ENCODE results near the gene PLCD4. TPM values are rescaled to one million over a fixed set of nuclear protein-coding genes. Genes with fewer than 3 reads are reported as not detected.

Gene PLCD4
- polyA plus RNA-seq, 2 donors = 4.3 to 5.4 TPM

- WGBS, 2 donors = 73 to 75% methylated on average over 3 of the region's 3 CpGs
- H3K9me3 ChIP-seq (ENCODE audit: control insufficient read depth in 2 of 2, insufficient read depth in 1 of 2, low read depth in 1 of 2, low read length in 1 of 2) = no peaks in the 10 kb centered on the region
- no peaks in the 10 kb centered on the region for H3K27me3 ChIP-seq (ENCODE audit: control insufficient read depth in 1 of 2, insufficient read depth in 2 of 2, low read length in 2 of 2)
- H3K4me3 ChIP-seq (ENCODE audit: low read depth in 1 of 2, low read length in 2 of 2) = no peak overlapping the region
- H3K4me1 ChIP-seq (ENCODE audit: control insufficient read depth in 2 of 2, insufficient read depth in 2 of 2, low read length in 1 of 2) = no peaks in the 10 kb centered on the region
- peaks cover 4 to 10% of the 10 kb centered on the region in 2 donors for H3K36me3 ChIP-seq (ENCODE audit: control insufficient read depth in 2 of 2, insufficient read depth in 2 of 2, low read length in 1 of 2)
- H3K27ac ChIP-seq (ENCODE audit: low read depth in 2 of 2, low read length in 1 of 2) = no peak overlapping the region
Observed at GRCh38 chr2:218680061-218680460, 72.4 kb downstream of the PLCD4 start.

Other genes starting within 250 kb of the PLCD4 start
- 1 to 10 TPM; 1.1 to 1.5 TPM for gene SLC11A1, start 225.6 kb upstream of the PLCD4 start, polyA plus RNA-seq
- 10 to 100 TPM; 59.1 to 76.9 TPM for gene CTDSP1, start 208.0 kb upstream of the PLCD4 start, polyA plus RNA-seq
- under 1 TPM; 0.02 to 0.26 TPM for gene VIL1, start 188.8 kb upstream of the PLCD4 start, polyA plus RNA-seq
- gene USP37, start 39.5 kb upstream of the PLCD4 start, polyA plus RNA-seq = 1 to 10 TPM; 1.8 to 2.3 TPM
- gene CNOT9, start 39.1 kb upstream of the PLCD4 start, polyA plus RNA-seq = 10 to 100 TPM; 14.5 to 17.6 TPM
- gene ZNF142, start 51.7 kb downstream of the PLCD4 start, polyA plus RNA-seq = 10 to 100 TPM in 1 of 2 donors, 1 to 10 TPM in 1; 5.3 to 10.1 TPM
- 10 to 100 TPM; 38.5 to 53.8 TPM for gene BCS1L, start 51.8 kb downstream of the PLCD4 start, polyA plus RNA-seq
- gene RNF25, start 64.1 kb downstream of the PLCD4 start, polyA plus RNA-seq = 10 to 100 TPM; 18.2 to 20.5 TPM
- gene STK36, start 64.2 kb downstream of the PLCD4 start, polyA plus RNA-seq = 10 to 100 TPM; 10.8 to 20.7 TPM
- 10 to 100 TPM; 11.5 to 20.0 TPM for gene TTLL4, start 102.9 kb downstream of the PLCD4 start, polyA plus RNA-seq
- gene CYP27A1, start 174.2 kb downstream of the PLCD4 start, polyA plus RNA-seq = 1 to 10 TPM; 3.3 to 5.4 TPM
- under 1 TPM in 1 of 2 donors, not detected in 1; 0.02 TPM for gene PRKAG3, start 223.9 kb downstream of the PLCD4 start, polyA plus RNA-seq

Measured in esophagus (tissue), 2 donors.